ENCODE results near the gene APOL2. TPM values are rescaled to one million over a fixed set of nuclear protein-coding genes. Genes with fewer than 3 reads are reported as not detected.
"Not testable (repeated sequence)": the region's sequence is repeated elsewhere in the genome, so short reads cannot be mapped to it uniquely, and the experiment has no call there.

APOL2 gene
- total and polyA plus RNA-seq, 7 experiments from 2014 or later = 13.4 to 133 (median 40.1) TPM

GRCh38 chr22:36191106-36191836 lies 48.1 kb downstream of the APOL2 start:
- H3K27ac ChIP-seq (ENCODE audit: low read depth, low read length) = no peak overlapping the region
- Mint-ChIP-seq H3K4me1 (peaks cover 0 to 4% (median 0%) of the 10 kb centered on the region in 7 donors), H3K27me3 (peaks cover 0 to 21% (median 0%) of the 10 kb centered on the region in 5 donors), H3K36me3 (no peaks in the 10 kb centered on the region), H3K27ac (no peak overlapping the region), H3K4me3 (no peak overlapping the region), H3K9me3 (peaks cover 0 to 2% (median 0%) of the 10 kb centered on the region in 11 donors)
- no peak for ATAC-seq
- H3K4me1 ChIP-seq (ENCODE audit: control insufficient read depth in 2 of 2, insufficient read depth in 2 of 2, low read length in 2 of 2) = no peaks in the 10 kb centered on the region
- H3K27me3 ChIP-seq (ENCODE audit: control insufficient read depth in 2 of 2, insufficient read depth in 2 of 2, low read length in 2 of 2) = no peaks in the 10 kb centered on the region
- intact Hi-C loops (cut with micrococcal nuclease) = no loop called here
- POLR2A ChIA-PET = no interaction called here
- CTCF ChIA-PET = no interaction called here
- no peaks in the 10 kb centered on the region for H3K36me3 ChIP-seq (ENCODE audit: control insufficient read depth in 2 of 3, insufficient read depth in 3 of 3, low read length in 3 of 3)
- H3K9me3 ChIP-seq (ENCODE audit: control insufficient read depth in 2 of 3, low read length in 3 of 3) = no peaks in the 10 kb centered on the region
- no peak for DNase-seq
- H3K4me3 ChIP-seq (ENCODE audit: low read length) = no peak overlapping the region

- CTCF ChIA-PET; ATAC-seq; intact Hi-C loops (cut with micrococcal nuclease); H3K9me3 ChIP-seq (ENCODE audit: control insufficient read depth in 2 of 3, low read length in 3 of 3); DNase-seq; H3K4me1 ChIP-seq (ENCODE audit: control insufficient read depth in 2 of 2, insufficient read depth in 2 of 2, low read length in 2 of 2); H3K36me3 ChIP-seq (ENCODE audit: control insufficient read depth in 2 of 3, insufficient read depth in 3 of 3, low read length in 3 of 3); H3K27ac Mint-ChIP-seq; H3K36me3 Mint-ChIP-seq; H3K27ac ChIP-seq (ENCODE audit: low read depth, low read length); POLR2A ChIA-PET; H3K27me3 ChIP-seq (ENCODE audit: control insufficient read depth in 2 of 2, insufficient read depth in 2 of 2, low read length in 2 of 2); H3K9me3 Mint-ChIP-seq; H3K4me1 Mint-ChIP-seq; H3K4me3 ChIP-seq (ENCODE audit: low read length); H3K4me3 Mint-ChIP-seq: not testable (repeated sequence)
- H3K27me3 Mint-ChIP-seq = peaks cover 0 to 29% (median 0%) of the 10 kb centered on the region in 5 donors
Observed at GRCh38 chr22:36187862-36188261, 51.5 kb downstream of the APOL2 start.

GRCh38 chr22:36185828-36186624 lies 53.3 kb downstream of the APOL2 start:
- H3K9me3 Mint-ChIP-seq = no peaks in the 10 kb centered on the region
- peaks cover 0 to 32% (median 0%) of the 10 kb centered on the region in 5 donors for H3K27me3 Mint-ChIP-seq
- H3K27ac ChIP-seq (ENCODE audit: low read depth, low read length) = no peak overlapping the region
- CTCF ChIA-PET = interaction anchor here (0.6 to 0.9 kb wide), 2 partner anchors 29 to 116 kb away, joined by 3 read pairs; no protein-coding TSS in a partner anchor
- H3K4me1 Mint-ChIP-seq = no peaks in the 10 kb centered on the region
- H3K4me3 ChIP-seq (ENCODE audit: low read length) = no peak overlapping the region
- no peak for ATAC-seq
- POLR2A ChIA-PET = interaction anchor here (0.7 kb wide), 1 partner anchor 61 kb away, joined by 3 read pairs; no protein-coding TSS in a partner anchor
- H3K36me3 ChIP-seq (ENCODE audit: control insufficient read depth in 2 of 3, insufficient read depth in 3 of 3, low read length in 3 of 3) = no peaks in the 10 kb centered on the region
- DNase-seq = no peak
- H3K27ac Mint-ChIP-seq = peak overlapping the region in 1 of 9 donors; percentile 59
- H3K27me3 ChIP-seq (ENCODE audit: control insufficient read depth in 2 of 2, insufficient read depth in 2 of 2, low read length in 2 of 2) = no peaks in the 10 kb centered on the region
- H3K4me1 ChIP-seq (ENCODE audit: control insufficient read depth in 2 of 2, insufficient read depth in 2 of 2, low read length in 2 of 2) = no peaks in the 10 kb centered on the region
- no peaks in the 10 kb centered on the region for H3K9me3 ChIP-seq (ENCODE audit: control insufficient read depth in 2 of 3, low read length in 3 of 3)
- no peaks in the 10 kb centered on the region for H3K36me3 Mint-ChIP-seq
- intact Hi-C loops (cut with micrococcal nuclease) = no loop called here
- H3K4me3 Mint-ChIP-seq = peak overlapping the region in 1 of 10 donors; percentile 4

DNA sequence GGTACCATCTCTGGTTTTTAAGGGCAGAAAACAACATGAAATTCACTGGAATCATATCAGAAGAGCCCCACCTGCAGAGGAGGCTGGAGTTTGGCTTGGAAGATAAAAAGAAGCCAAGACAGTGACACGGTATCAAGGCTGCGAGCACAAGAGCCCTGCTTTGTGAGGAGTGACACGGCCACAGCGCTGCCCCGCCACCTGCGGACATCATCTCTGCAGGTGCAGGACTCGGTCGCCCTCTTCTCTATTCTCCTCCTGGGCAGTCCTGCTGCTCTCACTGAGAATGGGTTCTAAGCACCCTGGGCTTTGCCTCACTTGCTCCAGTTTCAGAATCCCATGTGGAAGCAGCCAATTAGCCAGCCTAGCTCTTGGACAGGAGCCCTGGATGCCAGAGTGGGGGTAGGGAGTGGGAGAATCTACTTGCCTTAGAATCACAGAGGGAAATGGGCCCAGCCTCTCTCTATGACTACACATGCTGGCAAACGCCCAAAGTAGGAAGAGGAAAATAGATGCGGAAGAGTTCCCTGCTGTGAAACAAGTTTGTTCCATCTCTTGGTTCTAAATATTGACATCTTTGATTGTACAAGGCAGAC lies 54.8 kb downstream of the APOL2 start:
- Histone ChIP-seq H3K4me1 (ENCODE audit: control insufficient read depth in 2 of 2, insufficient read depth in 2 of 2, low read length in 2 of 2) (peaks cover 0 to 2% of the 10 kb centered on the region in 2 donors), H3K4me3 (ENCODE audit: low read length) (no peak overlapping the region), H3K27ac (ENCODE audit: low read depth, low read length) (no peak overlapping the region), H3K9me3 (ENCODE audit: control insufficient read depth in 2 of 3, low read length in 3 of 3) (no peaks in the 10 kb centered on the region), H3K36me3 (ENCODE audit: control insufficient read depth in 2 of 3, insufficient read depth in 3 of 3, low read length in 3 of 3) (no peaks in the 10 kb centered on the region), H3K27me3 (ENCODE audit: control insufficient read depth in 2 of 2, insufficient read depth in 2 of 2, low read length in 2 of 2) (no peaks in the 10 kb centered on the region)
- Mint-ChIP-seq H3K36me3 (no peaks in the 10 kb centered on the region), H3K27ac (no peak overlapping the region), H3K27me3 (peaks cover 0 to 30% (median 0%) of the 10 kb centered on the region in 5 donors), H3K4me1 (peaks cover 0 to 4% (median 3%) of the 10 kb centered on the region in 7 donors), H3K9me3 (no peaks in the 10 kb centered on the region), H3K4me3 (no peak overlapping the region)
- ATAC-seq = no peak
- ChIA-PET CTCF (interaction anchor here (9.5 kb wide), 1 partner anchor 23 kb away, joined by 71 read pairs; the partner anchor contains the start of gene APOL3), POLR2A (no interaction called here)
- no peak for DNase-seq
- intact Hi-C loops (cut with micrococcal nuclease) = loop anchor here in 1 of 2 donors (5.0 kb wide), 1 partner anchor 117 kb away; no protein-coding TSS in a partner anchor

GRCh38 chr22:36183446-36183845 lies 55.9 kb downstream of the APOL2 start:
- Histone ChIP-seq H3K4me3 (ENCODE audit: low read length) (no peak overlapping the region), H3K27ac (ENCODE audit: low read depth, low read length) (no peak overlapping the region), H3K27me3 (ENCODE audit: control insufficient read depth in 2 of 2, insufficient read depth in 2 of 2, low read length in 2 of 2) (no peaks in the 10 kb centered on the region), H3K4me1 (ENCODE audit: control insufficient read depth in 2 of 2, insufficient read depth in 2 of 2, low read length in 2 of 2) (peaks cover 0 to 2% of the 10 kb centered on the region in 2 donors), H3K9me3 (ENCODE audit: control insufficient read depth in 2 of 3, low read length in 3 of 3) (no peaks in the 10 kb centered on the region), H3K36me3 (ENCODE audit: control insufficient read depth in 2 of 3, insufficient read depth in 3 of 3, low read length in 3 of 3) (no peaks in the 10 kb centered on the region)
- DNase-seq (no peak), ATAC-seq (no peak)
- Mint-ChIP-seq H3K36me3 (no peaks in the 10 kb centered on the region), H3K4me3 (no peak overlapping the region), H3K9me3 (no peaks in the 10 kb centered on the region), H3K27me3 (peaks cover 0 to 27% (median 0%) of the 10 kb centered on the region in 5 donors), H3K27ac (no peak overlapping the region), H3K4me1 (peaks cover 0 to 4% (median 3%) of the 10 kb centered on the region in 7 donors)
- intact Hi-C loops (cut with micrococcal nuclease) = loop anchor here in 1 of 2 donors (5.0 kb wide), 1 partner anchor 116 kb away; no protein-coding TSS in a partner anchor
- CTCF ChIA-PET = interaction anchor here (0.6 to 9.5 kb wide), 4 partner anchors 22 to 830 kb away, joined by 3 to 71 read pairs (median 38); partner anchors contain the start of gene APOL3
- POLR2A ChIA-PET = no interaction called here

GRCh38 chr22:36182857-36183256 lies 56.5 kb downstream of the APOL2 start:
- H3K4me1 Mint-ChIP-seq = peaks cover 0 to 4% (median 3%) of the 10 kb centered on the region in 7 donors
- Histone ChIP-seq H3K4me1 (ENCODE audit: control insufficient read depth in 2 of 2, insufficient read depth in 2 of 2, low read length in 2 of 2) (peaks cover 0 to 2% of the 10 kb centered on the region in 2 donors), H3K9me3 (ENCODE audit: control insufficient read depth in 2 of 3, low read length in 3 of 3) (no peaks in the 10 kb centered on the region), H3K27me3 (ENCODE audit: control insufficient read depth in 2 of 2, insufficient read depth in 2 of 2, low read length in 2 of 2) (no peaks in the 10 kb centered on the region), H3K36me3 (ENCODE audit: control insufficient read depth in 2 of 3, insufficient read depth in 3 of 3, low read length in 3 of 3) (no peaks in the 10 kb centered on the region), H3K27ac (ENCODE audit: low read depth, low read length) (no peak overlapping the region), H3K4me3 (ENCODE audit: low read length) (no peak overlapping the region)
- peaks cover 0 to 25% (median 0%) of the 10 kb centered on the region in 5 donors for H3K27me3 Mint-ChIP-seq
- CTCF ChIA-PET = interaction anchor here (1.6 to 9.5 kb wide), 3 partner anchors 21 to 117 kb away, joined by 10 to 71 read pairs (median 65); partner anchors contain the start of gene APOL3
- intact Hi-C loops (cut with micrococcal nuclease) = loop anchor here in 1 of 2 donors (5.0 kb wide), 1 partner anchor 116 kb away; no protein-coding TSS in a partner anchor
- H3K27ac Mint-ChIP-seq = no peak overlapping the region
- H3K9me3 Mint-ChIP-seq = no peaks in the 10 kb centered on the region
- ATAC-seq (no peak), DNase-seq (no peak)
- H3K4me3 Mint-ChIP-seq = no peak overlapping the region
- no peaks in the 10 kb centered on the region for H3K36me3 Mint-ChIP-seq
- POLR2A ChIA-PET = no interaction called here

Measured in naive thymus-derived CD4-positive, alpha-beta T cell (primary cell).